ENCODE data around the gene TAOK3. TPM values are rescaled to one million over a fixed set of nuclear protein-coding genes. Genes with fewer than 3 reads are reported as not detected.

Gene TAOK3
- total and polyA plus RNA-seq, 2 of the 8 experiments (the other 6 are each of a cell fraction or from before 2014, with no cell fraction given) = 5.2 to 9.3 TPM

DNA sequence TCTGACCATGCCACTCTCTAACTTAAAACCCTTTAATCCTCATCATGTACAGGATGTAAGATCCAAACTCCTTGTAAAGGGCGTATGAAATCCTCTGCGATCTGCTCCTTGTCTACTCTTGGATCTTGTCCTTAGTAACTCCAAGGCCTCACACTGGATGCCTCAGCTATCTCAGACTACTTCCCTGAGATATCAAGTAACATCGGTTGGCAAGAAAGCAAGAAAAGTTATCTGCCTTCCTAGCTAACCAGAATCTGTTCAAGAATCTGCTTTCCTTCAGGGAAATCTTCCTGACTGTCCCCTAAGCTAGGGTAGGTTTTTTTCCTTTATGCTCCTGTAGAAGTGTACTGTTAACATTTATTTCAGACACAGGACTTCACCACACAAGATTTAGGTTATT lies 82.6 kb downstream of the TAOK3 start:
- Histone ChIP-seq H2BK20ac (ENCODE audit: low read length) (no peak overlapping the region), H3K23me2 (ENCODE audit: low read depth, low read length) (no peaks in the 10 kb centered on the region), H3K4me2 (ENCODE audit: insufficient read depth in 1 of 2, low read depth in 2 of 2, low read length in 2 of 2) (no peak overlapping the region), H3K79me1 (ENCODE audit: low read depth, low read length) (no peaks in the 10 kb centered on the region), H3K23ac (ENCODE audit: insufficient read length) (no peak overlapping the region), H3K4me1 (replicated peaks in 1 of 4; ENCODE audit: control insufficient read depth in 3 of 4, insufficient read depth in 4 of 4, low read length in 3 of 4) (no peaks in the 10 kb centered on the region), H3K79me2 (ENCODE audit: control insufficient read depth in 1 of 2, insufficient read depth in 2 of 2, low read length in 2 of 2) (no peaks in the 10 kb centered on the region), H2BK120ac (replicated peaks; ENCODE audit: low read depth, low read length) (no peak overlapping the region), H2AK5ac (ENCODE audit: low read depth, low read length) (no peak overlapping the region), H3K56ac (replicated peaks; ENCODE audit: insufficient read length, low read depth, low read length) (no peak overlapping the region), H3K9me3 (ENCODE audit: insufficient read depth in 2 of 2, low read depth in 1 of 2, low read length in 1 of 2) (no peaks in the 10 kb centered on the region), H3K27ac (ENCODE audit: low read depth, low read length) (no peak overlapping the region), H2BK15ac (ENCODE audit: low read length) (no peak overlapping the region), H3K4me3 (ENCODE audit: extremely low read depth in 1 of 4, insufficient read depth in 2 of 4, low read depth in 3 of 4, low read length in 4 of 4) (no peak overlapping the region), H3K27me3 (replicated peaks in 1 of 4; ENCODE audit: control insufficient read depth in 3 of 4, extremely low read depth in 1 of 4, insufficient read depth in 3 of 4, low read length in 3 of 4) (no peaks in the 10 kb centered on the region), H4K5ac (ENCODE audit: insufficient read length, low read depth, low read length) (no peak overlapping the region), H4K8ac (ENCODE audit: extremely low read depth, insufficient read depth, low read length) (no peak overlapping the region), H2BK5ac (ENCODE audit: low read depth, low read length) (no peak overlapping the region), H2AFZ (ENCODE audit: low read length) (no peak overlapping the region), H3K18ac (ENCODE audit: extremely low read depth, low read length) (no peak overlapping the region), H3K9ac (replicated peaks in 1 of 4; ENCODE audit: extremely low read depth in 1 of 4, low read depth in 3 of 4, low read length in 3 of 4) (no peak overlapping the region), H3K14ac (ENCODE audit: insufficient read length) (no peak overlapping the region), H3K36me3 (ENCODE audit: control insufficient read depth in 2 of 4, insufficient read depth in 4 of 4, low read length in 3 of 4) (no peaks in the 10 kb centered on the region), H4K20me1 (replicated peaks in 1 of 2; ENCODE audit: control insufficient read depth in 1 of 2, insufficient read depth in 2 of 2, low read length in 2 of 2) (no peaks in the 10 kb centered on the region), H4K91ac (replicated peaks; ENCODE audit: insufficient read length, low read length) (no peak overlapping the region), H3K4ac (replicated peaks; ENCODE audit: insufficient read length, low read depth, low read length) (no peak overlapping the region), H2BK12ac (ENCODE audit: low read depth, low read length) (no peak overlapping the region)
- DNase-seq (ENCODE audit: low read depth in 1 of 2, low spot score in 2 of 2) (peak in 1 of 2 experiments; percentile 26), FAIRE-seq (no peak)
- WGBS, 2 experiments (ENCODE audit: extremely low coverage in 1 of 2, insufficient coverage in 1 of 2, insufficient read length in 1 of 2, insufficient replicate concordance in 2 of 2, low coverage in 1 of 2, low lambda C conversion rate in 2 of 2, missing lambda C conversion rate in 1 of 2) = 91% methylated on average over 3 of the region's 3 CpGs; no CpG with 5 or more reads in 1 of the 2 experiments
- no peak for TF ChIP-seq SUZ12 (IDR thresholded peaks at IDR 0.05; ENCODE audit: low read length)
- no peak for TF ChIP-seq JUND (IDR thresholded peaks at IDR 0.05; ENCODE audit: low read length)
- no peak for TF ChIP-seq SIN3A (conservative IDR thresholded peaks at IDR 0.05 in 1 of 2, IDR thresholded peaks at IDR 0.05 in 1 of 2; ENCODE audit: low read depth in 1 of 2, low read length in 2 of 2)
- no peak for TF ChIP-seq SP2 (IDR thresholded peaks at IDR 0.05; ENCODE audit: low read length)
- no peak for TF ChIP-seq POU5F1 (IDR thresholded peaks at IDR 0.05; ENCODE audit: low read depth, low read length)
- TF ChIP-seq NANOG (IDR thresholded peaks at IDR 0.05; ENCODE audit: insufficient read depth, low read depth, low read length, poor library complexity, severe bottlenecking) = no peak
- TF ChIP-seq, protein P1, sequence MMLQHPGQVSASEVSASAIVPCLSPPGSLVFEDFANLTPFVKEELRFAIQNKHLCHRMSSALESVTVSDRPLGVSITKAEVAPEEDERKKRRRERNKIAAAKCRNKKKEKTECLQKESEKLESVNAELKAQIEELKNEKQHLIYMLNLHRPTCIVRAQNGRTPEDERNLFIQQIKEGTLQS (IDR thresholded peaks at IDR 0.05; ENCODE audit: insufficient read depth, low read depth, low read length) = no peak
- no peak for TF ChIP-seq RAD21 (IDR thresholded peaks at IDR 0.05 in 1 of 2, conservative IDR thresholded peaks at IDR 0.05 in 1 of 2; ENCODE audit: low read depth in 2 of 2, low read length in 2 of 2)
- no peak for TF ChIP-seq HDAC2 (IDR thresholded peaks at IDR 0.05; ENCODE audit: borderline replicate concordance in 1 of 2, low read depth in 2 of 2, low read length in 2 of 2)
- TF ChIP-seq TEAD4 (IDR thresholded peaks at IDR 0.05; ENCODE audit: low read depth, low read length) = no peak
- TF ChIP-seq SAP30 (IDR thresholded peaks at IDR 0.05; ENCODE audit: insufficient read depth, insufficient replicate concordance, low read length) = no peak
- no peak for TF ChIP-seq KDM5A (IDR thresholded peaks at IDR 0.05; ENCODE audit: low read length)
- TF ChIP-seq CREB1 (IDR thresholded peaks at IDR 0.05) = no peak
- TF ChIP-seq SP1 (IDR thresholded peaks at IDR 0.05; ENCODE audit: low read depth, low read length) = no peak
- ChIA-PET CTCF (ENCODE audit: partially characterized antibody) (no interaction called here), POLR2A (ENCODE audit: partially characterized antibody) (no interaction called here)
